ENCODE data around the gene RABL6. TPM values are rescaled to one million over a fixed set of nuclear protein-coding genes. Genes with fewer than 3 reads are reported as not detected.
A peak's percentile ranks its signal among the peaks of the same experiment; 100 is the strongest.
"Not testable (repeated sequence)": the region's sequence is repeated elsewhere in the genome, so short reads cannot be mapped to it uniquely, and the experiment has no call there.

RABL6 gene
- total RNA-seq, 1 donor from 2014 or later: 108 TPM

- Mint-ChIP-seq H3K36me3 (ENCODE audit: low read depth) (no peaks in the 10 kb centered on the region), H3K9me3 (no peaks in the 10 kb centered on the region), H3K27me3 (ENCODE audit: low read depth) (peaks cover 27% of the 10 kb centered on the region), H3K4me1 (ENCODE audit: low read depth) (peaks cover 21% of the 10 kb centered on the region), H3K4me3 (ENCODE audit: low read depth) (no peak overlapping the region), H3K27ac (no peak overlapping the region)
- intact Hi-C loops (cut with micrococcal nuclease): no loop called here
- DNase-seq (ENCODE audit: low spot score): no peak
Observed at GRCh38 chr9:136784997-136785361, 22.8 kb upstream of the RABL6 start.

- Mint-ChIP-seq H3K4me1 (ENCODE audit: low read depth) (peaks cover 24% of the 10 kb centered on the region), H3K27me3 (ENCODE audit: low read depth) (peaks cover 23% of the 10 kb centered on the region)
- H3K9me3 Mint-ChIP-seq; H3K27ac Mint-ChIP-seq; intact Hi-C loops (cut with micrococcal nuclease); DNase-seq (ENCODE audit: low spot score); H3K36me3 Mint-ChIP-seq (ENCODE audit: low read depth); H3K4me3 Mint-ChIP-seq (ENCODE audit: low read depth): not testable (repeated sequence)
Observed at GRCh38 chr9:136785565-136786355, 22.0 kb upstream of the RABL6 start.

- Mint-ChIP-seq H3K4me3 (ENCODE audit: low read depth) (no peak overlapping the region), H3K4me1 (ENCODE audit: low read depth) (peaks cover 24% of the 10 kb centered on the region), H3K27me3 (ENCODE audit: low read depth) (peaks cover 20% of the 10 kb centered on the region), H3K9me3 (no peaks in the 10 kb centered on the region), H3K27ac (no peak overlapping the region), H3K36me3 (ENCODE audit: low read depth) (no peaks in the 10 kb centered on the region)
- no peak for DNase-seq (ENCODE audit: low spot score)
- intact Hi-C loops (cut with micrococcal nuclease): no loop called here
Observed at GRCh38 chr9:136786451-136786850, 21.3 kb upstream of the RABL6 start.

- peaks cover 26% of the 10 kb centered on the region for H3K4me1 Mint-ChIP-seq (ENCODE audit: low read depth)
- not testable (repeated sequence) for H3K4me3 Mint-ChIP-seq (ENCODE audit: low read depth); H3K9me3 Mint-ChIP-seq; H3K36me3 Mint-ChIP-seq (ENCODE audit: low read depth); H3K27ac Mint-ChIP-seq; DNase-seq (ENCODE audit: low spot score)
- peaks cover 17% of the 10 kb centered on the region for H3K27me3 Mint-ChIP-seq (ENCODE audit: low read depth)
- intact Hi-C loops (cut with micrococcal nuclease): loop anchor here (1.0 kb wide), 1 partner anchor 248 kb away; no protein-coding TSS in a partner anchor
Observed at GRCh38 chr9:136786983-136787382, 20.8 kb upstream of the RABL6 start.

GRCh38 chr9:136787690-136788400 is 19.9 kb upstream of the RABL6 start:
- no peak overlapping the region for H3K4me3 Mint-ChIP-seq (ENCODE audit: low read depth)
- H3K27ac Mint-ChIP-seq: peak overlapping the region; percentile 21

GRCh38 chr9:136788644-136789522 is 18.9 kb upstream of the RABL6 start:
- H3K9me3 Mint-ChIP-seq; H3K36me3 Mint-ChIP-seq (ENCODE audit: low read depth); H3K27me3 Mint-ChIP-seq (ENCODE audit: low read depth); DNase-seq (ENCODE audit: low spot score); H3K27ac Mint-ChIP-seq; H3K4me3 Mint-ChIP-seq (ENCODE audit: low read depth); intact Hi-C loops (cut with micrococcal nuclease): not testable (repeated sequence)
- H3K4me1 Mint-ChIP-seq (ENCODE audit: low read depth): peaks cover 30% of the 10 kb centered on the region

More at GRCh38 chr9:136787690-136788400, 19.9 kb upstream of the RABL6 start:
- peaks cover 30% of the 10 kb centered on the region for H3K4me1 Mint-ChIP-seq (ENCODE audit: low read depth)
- peaks cover 4% of the 10 kb centered on the region for H3K36me3 Mint-ChIP-seq (ENCODE audit: low read depth)
- peak; percentile 70 for DNase-seq (ENCODE audit: low spot score)
- H3K27me3 Mint-ChIP-seq (ENCODE audit: low read depth): peaks cover 12% of the 10 kb centered on the region
- intact Hi-C loops (cut with micrococcal nuclease): loop anchor here (1.0 kb wide), 1 partner anchor 247 kb away; no protein-coding TSS in a partner anchor
- no peaks in the 10 kb centered on the region for H3K9me3 Mint-ChIP-seq

GRCh38 chr9:136789523-136789937 is 18.2 kb upstream of the RABL6 start:
- H3K9me3 Mint-ChIP-seq: no peaks in the 10 kb centered on the region
- no peak overlapping the region for H3K27ac Mint-ChIP-seq
- H3K4me1 Mint-ChIP-seq (ENCODE audit: low read depth): peaks cover 29% of the 10 kb centered on the region
- intact Hi-C loops (cut with micrococcal nuclease): no loop called here
- DNase-seq (ENCODE audit: low spot score): no peak
- H3K4me3 Mint-ChIP-seq (ENCODE audit: low read depth): no peak overlapping the region
- peaks cover 9% of the 10 kb centered on the region for H3K27me3 Mint-ChIP-seq (ENCODE audit: low read depth)
- H3K36me3 Mint-ChIP-seq (ENCODE audit: low read depth): peaks cover 9% of the 10 kb centered on the region

- intact Hi-C loops (cut with micrococcal nuclease): loop anchor here (1.0 to 2.0 kb wide), 3 partner anchors 9 to 201 kb away; partner anchors contain the start of genes PAXX and PHPT1
- peak within 1 kb of the TSS; percentile 80 for H3K27ac Mint-ChIP-seq
- DNase-seq (ENCODE audit: low spot score): peak; percentile 100
- H3K36me3 Mint-ChIP-seq (ENCODE audit: low read depth): peaks cover 9% of the 10 kb centered on the region
- H3K4me3 Mint-ChIP-seq (ENCODE audit: low read depth): peak within 1 kb of the TSS; percentile 80
- H3K4me1 Mint-ChIP-seq (ENCODE audit: low read depth): peaks cover 23% of the 10 kb centered on the region
- peaks cover 6% of the 10 kb centered on the region for H3K27me3 Mint-ChIP-seq (ENCODE audit: low read depth)
- H3K9me3 Mint-ChIP-seq: no peaks in the 10 kb centered on the region
Observed at GRCh38 chr9:136790640-136791515, 16.9 kb upstream of the RABL6 start, which contains the start of gene TMEM141. TSS of gene TMEM141 (plus strand) at chr9:136791344. CDS start at chr9:136791371, 27 bp downstream.

- H3K27me3 Mint-ChIP-seq (ENCODE audit: low read depth): peaks cover 9% of the 10 kb centered on the region
- intact Hi-C loops (cut with micrococcal nuclease): loop anchor here (1.0 to 2.0 kb wide), 3 partner anchors 9 to 201 kb away; partner anchors contain the start of genes PAXX and PHPT1
- H3K36me3 Mint-ChIP-seq (ENCODE audit: low read depth): peaks cover 9% of the 10 kb centered on the region
- H3K4me3 Mint-ChIP-seq (ENCODE audit: low read depth): peak overlapping the region; percentile 80
- peak overlapping the region; percentile 80 for H3K27ac Mint-ChIP-seq
- H3K9me3 Mint-ChIP-seq: no peaks in the 10 kb centered on the region
- peak; percentile 60 for DNase-seq (ENCODE audit: low spot score)
- H3K4me1 Mint-ChIP-seq (ENCODE audit: low read depth): peaks cover 23% of the 10 kb centered on the region
Observed at GRCh38 chr9:136791516-136792276, 16.1 kb upstream of the RABL6 start.

GRCh38 chr9:136792321-136793085 is 15.2 kb upstream of the RABL6 start:
- H3K27me3 Mint-ChIP-seq (ENCODE audit: low read depth): peaks cover 11% of the 10 kb centered on the region
- no peak for DNase-seq (ENCODE audit: low spot score)
- no peaks in the 10 kb centered on the region for H3K9me3 Mint-ChIP-seq
- peaks cover 9% of the 10 kb centered on the region for H3K36me3 Mint-ChIP-seq (ENCODE audit: low read depth)
- H3K27ac Mint-ChIP-seq: peak overlapping the region; percentile 40
- intact Hi-C loops (cut with micrococcal nuclease): no loop called here
- peaks cover 20% of the 10 kb centered on the region for H3K4me1 Mint-ChIP-seq (ENCODE audit: low read depth)
- peak overlapping the region; percentile 80 for H3K4me3 Mint-ChIP-seq (ENCODE audit: low read depth)

Data from activated T-helper 2 cell treated with anti-CD3 and anti-CD28 coated beads, Interferon-gamma antibody, Interleukin-2, Interleukin-4, amounts not matched to agents 10 μg/mL and 5 μg/mL and 100 μg/mL, durations not matched to agents 14 hours and 24 hours and 36 hours (primary cell).